HepG2 (cell line): Measurements from ENCODE around the gene TBC1D24. TPM values are rescaled to one million over a fixed set of nuclear protein-coding genes. Genes with fewer than 3 reads are reported as not detected.
A peak's percentile ranks its signal among the peaks of the same experiment; 100 is the strongest.

Experiments
- AKAP8 ChIP-seq: sonication (generic); formaldehyde crosslinking; IDR thresholded peaks from 2 replicates; pipeline ENCODE4 v1.5.1; 2020; ENCODE audit warnings: mild to moderate bottlenecking, missing genetic modification reagents
- CHD4 ChIP-seq: fragments of 200-600 bp; sonication (generic); IDR thresholded peaks from 2 replicates; pipeline ENCODE4 v1.7.0; 2017; ENCODE audit warnings: mild to moderate bottlenecking, low read length, borderline replicate concordance
- GABPB1 ChIP-seq: IDR thresholded peaks from 2 replicates; pipeline ENCODE4 v1.6.1; 2016; ENCODE audit warnings: mild to moderate bottlenecking, missing genetic modification reagents, moderate library complexity, missing compliant biosample characterization
- KMT2B ChIP-seq: IDR thresholded peaks from 2 replicates; pipeline ENCODE4 v1.6.1; 2016; ENCODE audit warnings: missing genetic modification reagents, missing compliant biosample characterization
- MEIS2 ChIP-seq: sonication (generic); formaldehyde crosslinking; IDR thresholded peaks from 2 replicates; pipeline ENCODE4 v1.9.0; 2021; ENCODE audit warnings: mild to moderate bottlenecking, missing genetic modification reagents
- NR1H2 ChIP-seq: sonication (generic); formaldehyde crosslinking; IDR thresholded peaks from 2 replicates; pipeline ENCODE4 v1.8.1; 2022; ENCODE audit warnings: low read depth, missing genetic modification reagents, borderline replicate concordance
- PHF20 ChIP-seq: sonication (generic); formaldehyde crosslinking; IDR thresholded peaks from 2 replicates; pipeline ENCODE4 v1.5.0; 2020; ENCODE audit warnings: mild to moderate bottlenecking, missing genetic modification reagents
- ZIK1 ChIP-seq: sonication (generic); formaldehyde crosslinking; IDR thresholded peaks from 2 replicates; pipeline ENCODE4 v1.5.0; 2020; ENCODE audit warnings: mild to moderate bottlenecking, low read depth, missing genetic modification reagents, borderline replicate concordance
- ZMYM4 ChIP-seq: sonication (generic); formaldehyde crosslinking; IDR thresholded peaks from 2 replicates; pipeline ENCODE4 v1.8.1; 2023; ENCODE audit warnings: mild to moderate bottlenecking, missing genetic modification reagents
- ZNF232 ChIP-seq: sonication (generic); formaldehyde crosslinking; IDR thresholded peaks from 2 replicates; pipeline ENCODE4 v1.4.0; 2020; ENCODE audit warnings: missing genetic modification reagents, borderline replicate concordance
- ZNF598 ChIP-seq: sonication (generic); formaldehyde crosslinking; IDR thresholded peaks from 2 replicates; pipeline ENCODE4 v1.5.1; 2020; ENCODE audit warnings: mild to moderate bottlenecking, missing genetic modification reagents, borderline replicate concordance
- ZNF883 ChIP-seq: sonication (generic); formaldehyde crosslinking; IDR thresholded peaks from 2 replicates; pipeline ENCODE4 v1.5.1; 2020; ENCODE audit warnings: mild to moderate bottlenecking, missing genetic modification reagents; ENCODE audit errors: not compliant biosample characterization
- ZSCAN25 ChIP-seq: sonication (generic); formaldehyde crosslinking; IDR thresholded peaks from 2 replicates; pipeline ENCODE4 v1.8.0; 2022; ENCODE audit warnings: mild to moderate bottlenecking, missing genetic modification reagents
- polyA plus RNA-seq, 8 experiments: library from polyadenylated mRNA; depleted of rRNA in 3 of 8; stranded (reverse) in 7 of 8; unstranded in 1 of 8; fragments of >200 nt; fragmentation: Illumina TruSeq in 4 of 8; extraction: Trizol in 4 of 8; gene quantifications; 2 replicates each; pipeline versions ENCODE4 v1.2.1 to v1.2.3, GENCODE V29; 2011 to 2016; ENCODE audit warnings: low read depth in 4 of 8, missing spikeins in 1 of 8, mixed read lengths in 1 of 8; ENCODE audit not compliant: insufficient read depth in 1 of 8
- total RNA-seq, 5 experiments: library from RNA; depleted of rRNA; stranded (reverse); fragments of >200 nt; fragmentation: Illumina TruSeq; extraction: Trizol; gene quantifications; 2 replicates each; pipeline ENCODE4 v1.2.3, GENCODE V29; 2016; ENCODE audit warnings: low read depth in 1 of 5
- TF ChIP-seq, protein P1 (sequence below): sonication (generic); formaldehyde crosslinking; IDR thresholded peaks from 2 replicates; pipeline ENCODE4 v1.4.0; 2020; ENCODE audit warnings: missing genetic modification reagents, borderline replicate concordance
- TF ChIP-seq, protein P2 (sequence below): sonication (generic); formaldehyde crosslinking; IDR thresholded peaks from 2 replicates; pipeline ENCODE4 v1.9.0; 2021; ENCODE audit warnings: missing genetic modification reagents, mild to moderate bottlenecking, borderline replicate concordance
- TF ChIP-seq, protein P3 (sequence below): IDR thresholded peaks from 2 replicates; pipeline ENCODE4 v1.6.1; 2012; ENCODE audit warnings: inconsistent platforms
- TF ChIP-seq, protein P4 (sequence below): IDR thresholded peaks from 2 replicates; pipeline ENCODE4 v1.6.1; 2016; ENCODE audit warnings: missing compliant biosample characterization, missing genetic modification reagents, borderline replicate concordance
- TF ChIP-seq, protein P5 (sequence below): sonication (generic); formaldehyde crosslinking; conservative IDR thresholded peaks from 2 replicates; pipeline ENCODE4 v1.4.0; 2020; ENCODE audit warnings: missing genetic modification reagents
- TF ChIP-seq, protein P6 (sequence below): IDR thresholded peaks from 2 replicates; pipeline ENCODE4 v1.6.1; 2016; ENCODE audit warnings: mild to moderate bottlenecking, missing biosample characterization, missing genetic modification reagents

TBC1D24 gene
- total and polyA plus RNA-seq, 2 of the 13 experiments (the other 11 are each of a cell fraction or from before 2014, with no cell fraction given) = 7.7 to 13.7 TPM

DNA sequence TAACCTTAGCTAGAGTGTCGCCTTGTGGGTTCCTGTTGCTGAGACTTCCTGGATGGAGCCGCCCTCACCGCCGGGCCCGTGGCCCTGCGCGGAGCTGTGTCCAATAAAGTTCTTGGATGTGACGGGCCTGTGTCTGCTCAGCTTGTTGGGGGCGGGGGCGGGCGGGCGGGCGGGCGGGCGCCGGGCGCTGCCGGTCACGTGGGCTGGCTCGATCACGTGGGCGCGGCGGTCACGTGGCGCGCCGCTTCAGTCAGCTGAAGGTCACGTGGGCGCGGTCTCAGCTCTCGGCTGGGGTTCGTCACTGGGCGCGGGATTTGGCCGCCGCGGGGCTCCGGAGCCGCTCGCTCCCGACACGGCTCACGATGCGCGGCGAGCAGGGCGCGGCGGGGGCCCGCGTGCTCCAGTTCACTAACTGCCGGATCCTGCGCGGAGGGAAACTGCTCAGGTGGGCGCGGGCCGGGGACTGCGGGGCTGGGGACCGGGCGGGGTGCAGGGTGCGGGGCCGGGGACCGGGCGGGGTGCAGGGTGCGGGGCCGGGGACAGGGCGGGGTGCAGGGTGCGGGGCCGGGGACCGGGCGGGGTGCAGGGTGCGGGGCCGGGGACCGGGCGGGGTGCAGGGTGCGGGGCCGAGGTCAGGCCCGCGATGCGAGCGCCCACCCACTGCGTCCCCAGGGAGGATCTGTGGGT is 45.3 kb downstream of the TBC1D24 start, which contains the start of gene AMDHD2 (continued):
- no peak for TF ChIP-seq CHD4
- TF ChIP-seq ZNF883 = no peak
- no peak for TF ChIP-seq ZMYM4
- peak; percentile 79 for TF ChIP-seq PHF20
- no peak; the same call in 1 of the 2 replicates for TF ChIP-seq KMT2B
- TF ChIP-seq ZNF598 (CRISPR knock-in tag) = no peak
- TF ChIP-seq, protein P1, sequence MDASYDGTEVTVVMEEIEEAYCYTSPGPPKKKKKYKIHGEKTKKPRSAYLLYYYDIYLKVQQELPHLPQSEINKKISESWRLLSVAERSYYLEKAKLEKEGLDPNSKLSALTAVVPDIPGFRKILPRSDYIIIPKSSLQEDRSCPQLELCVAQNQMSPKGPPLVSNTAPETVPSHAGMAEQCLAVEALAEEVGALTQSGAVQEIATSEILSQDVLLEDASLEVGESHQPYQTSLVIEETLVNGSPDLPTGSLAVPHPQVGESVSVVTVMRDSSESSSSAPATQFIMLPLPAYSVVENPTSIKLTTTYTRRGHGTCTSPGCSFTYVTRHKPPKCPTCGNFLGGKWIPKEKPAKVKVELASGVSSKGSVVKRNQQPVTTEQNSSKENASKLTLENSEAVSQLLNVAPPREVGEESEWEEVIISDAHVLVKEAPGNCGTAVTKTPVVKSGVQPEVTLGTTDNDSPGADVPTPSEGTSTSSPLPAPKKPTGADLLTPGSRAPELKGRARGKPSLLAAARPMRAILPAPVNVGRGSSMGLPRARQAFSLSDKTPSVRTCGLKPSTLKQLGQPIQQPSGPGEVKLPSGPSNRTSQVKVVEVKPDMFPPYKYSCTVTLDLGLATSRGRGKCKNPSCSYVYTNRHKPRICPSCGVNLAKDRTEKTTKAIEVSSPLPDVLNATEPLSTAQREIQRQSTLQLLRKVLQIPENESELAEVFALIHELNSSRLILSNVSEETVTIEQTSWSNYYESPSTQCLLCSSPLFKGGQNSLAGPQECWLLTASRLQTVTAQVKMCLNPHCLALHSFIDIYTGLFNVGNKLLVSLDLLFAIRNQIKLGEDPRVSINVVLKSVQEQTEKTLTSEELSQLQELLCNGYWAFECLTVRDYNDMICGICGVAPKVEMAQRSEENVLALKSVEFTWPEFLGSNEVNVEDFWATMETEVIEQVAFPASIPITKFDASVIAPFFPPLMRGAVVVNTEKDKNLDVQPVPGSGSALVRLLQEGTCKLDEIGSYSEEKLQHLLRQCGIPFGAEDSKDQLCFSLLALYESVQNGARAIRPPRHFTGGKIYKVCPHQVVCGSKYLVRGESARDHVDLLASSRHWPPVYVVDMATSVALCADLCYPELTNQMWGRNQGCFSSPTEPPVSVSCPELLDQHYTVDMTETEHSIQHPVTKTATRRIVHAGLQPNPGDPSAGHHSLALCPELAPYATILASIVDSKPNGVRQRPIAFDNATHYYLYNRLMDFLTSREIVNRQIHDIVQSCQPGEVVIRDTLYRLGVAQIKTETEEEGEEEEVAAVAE = no peak
- peak; percentile 96 for TF ChIP-seq AKAP8 (CRISPR knock-in tag)
- TF ChIP-seq ZIK1 (CRISPR knock-in tag) = peak; percentile 65; the same call in 1 of the 2 replicates
- TF ChIP-seq, protein P2, sequence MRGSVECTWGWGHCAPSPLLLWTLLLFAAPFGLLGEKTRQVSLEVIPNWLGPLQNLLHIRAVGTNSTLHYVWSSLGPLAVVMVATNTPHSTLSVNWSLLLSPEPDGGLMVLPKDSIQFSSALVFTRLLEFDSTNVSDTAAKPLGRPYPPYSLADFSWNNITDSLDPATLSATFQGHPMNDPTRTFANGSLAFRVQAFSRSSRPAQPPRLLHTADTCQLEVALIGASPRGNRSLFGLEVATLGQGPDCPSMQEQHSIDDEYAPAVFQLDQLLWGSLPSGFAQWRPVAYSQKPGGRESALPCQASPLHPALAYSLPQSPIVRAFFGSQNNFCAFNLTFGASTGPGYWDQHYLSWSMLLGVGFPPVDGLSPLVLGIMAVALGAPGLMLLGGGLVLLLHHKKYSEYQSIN = no peak
- TF ChIP-seq MEIS2 (CRISPR knock-in tag) = peak; percentile 45; the same call in 1 of the 2 replicates
- TF ChIP-seq, protein P3, sequence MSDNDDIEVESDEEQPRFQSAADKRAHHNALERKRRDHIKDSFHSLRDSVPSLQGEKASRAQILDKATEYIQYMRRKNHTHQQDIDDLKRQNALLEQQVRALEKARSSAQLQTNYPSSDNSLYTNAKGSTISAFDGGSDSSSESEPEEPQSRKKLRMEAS = peak; percentile 95
- TF ChIP-seq, protein P4, sequence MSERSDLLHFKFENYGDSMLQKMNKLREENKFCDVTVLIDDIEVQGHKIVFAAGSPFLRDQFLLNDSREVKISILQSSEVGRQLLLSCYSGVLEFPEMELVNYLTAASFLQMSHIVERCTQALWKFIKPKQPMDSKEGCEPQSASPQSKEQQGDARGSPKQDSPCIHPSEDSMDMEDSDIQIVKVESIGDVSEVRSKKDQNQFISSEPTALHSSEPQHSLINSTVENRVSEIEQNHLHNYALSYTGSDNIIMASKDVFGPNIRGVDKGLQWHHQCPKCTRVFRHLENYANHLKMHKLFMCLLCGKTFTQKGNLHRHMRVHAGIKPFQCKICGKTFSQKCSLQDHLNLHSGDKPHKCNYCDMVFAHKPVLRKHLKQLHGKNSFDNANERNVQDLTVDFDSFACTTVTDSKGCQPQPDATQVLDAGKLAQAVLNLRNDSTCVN (CRISPR knock-in tag) = no peak
- TF ChIP-seq GABPB1 = peak; percentile 68
- TF ChIP-seq, protein P5, sequence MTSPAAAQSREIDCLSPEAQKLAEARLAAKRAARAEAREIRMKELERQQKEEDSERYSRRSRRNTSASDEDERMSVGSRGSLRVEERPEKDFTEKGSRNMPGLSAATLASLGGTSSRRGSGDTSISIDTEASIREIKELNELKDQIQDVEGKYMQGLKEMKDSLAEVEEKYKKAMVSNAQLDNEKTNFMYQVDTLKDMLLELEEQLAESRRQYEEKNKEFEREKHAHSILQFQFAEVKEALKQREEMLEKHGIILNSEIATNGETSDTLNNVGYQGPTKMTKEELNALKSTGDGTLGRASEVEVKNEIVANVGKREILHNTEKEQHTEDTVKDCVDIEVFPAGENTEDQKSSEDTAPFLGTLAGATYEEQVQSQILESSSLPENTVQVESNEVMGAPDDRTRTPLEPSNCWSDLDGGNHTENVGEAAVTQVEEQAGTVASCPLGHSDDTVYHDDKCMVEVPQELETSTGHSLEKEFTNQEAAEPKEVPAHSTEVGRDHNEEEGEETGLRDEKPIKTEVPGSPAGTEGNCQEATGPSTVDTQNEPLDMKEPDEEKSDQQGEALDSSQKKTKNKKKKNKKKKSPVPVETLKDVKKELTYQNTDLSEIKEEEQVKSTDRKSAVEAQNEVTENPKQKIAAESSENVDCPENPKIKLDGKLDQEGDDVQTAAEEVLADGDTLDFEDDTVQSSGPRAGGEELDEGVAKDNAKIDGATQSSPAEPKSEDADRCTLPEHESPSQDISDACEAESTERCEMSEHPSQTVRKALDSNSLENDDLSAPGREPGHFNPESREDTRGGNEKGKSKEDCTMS = no peak
- TF ChIP-seq NR1H2 (CRISPR knock-in tag) = no peak
- no peak for TF ChIP-seq ZNF232 (CRISPR knock-in tag)
- TF ChIP-seq, protein P6, sequence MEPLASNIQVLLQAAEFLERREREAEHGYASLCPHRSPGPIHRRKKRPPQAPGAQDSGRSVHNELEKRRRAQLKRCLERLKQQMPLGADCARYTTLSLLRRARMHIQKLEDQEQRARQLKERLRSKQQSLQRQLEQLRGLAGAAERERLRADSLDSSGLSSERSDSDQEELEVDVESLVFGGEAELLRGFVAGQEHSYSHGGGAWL (CRISPR knock-in tag) = peak; percentile 46; the same call in 1 of the 2 replicates
- no peak for TF ChIP-seq ZSCAN25 (CRISPR knock-in tag)
